SH-SY5Y (cell line): ENCODE data around the gene PNMA8A.

ENCODE experiments used
- GATA2 ChIP-seq: IDR thresholded peaks from 2 replicates; pipeline ENCODE4 v1.6.1; 2011; ENCODE audit warnings: mild to moderate bottlenecking, low read depth, low read length
- GATA3 ChIP-seq: IDR thresholded peaks from 2 replicates; pipeline ENCODE4 v1.6.1; 2011; ENCODE audit warnings: low read depth, mild to moderate bottlenecking, low read length, moderate library complexity

- TF ChIP-seq GATA3 (no peak), GATA2 (no peak)
Observed at GRCh38 chr19:46496304-46496703, 24.9 kb upstream of the PNMA8A start.
